Posterior cingulate gyrus (tissue), 11 donors: ENCODE data around the gene TRIM2.

ENCODE experiments used
- DNase-seq, 10 donors: peaks; one replicate each; pipeline versions ENCODE4 v3.0.0 to v3.0.0-alpha.2; 2020 to 2021; ENCODE audit warnings: mixed read lengths in 3 of 10
- intact Hi-C: fragments of 100-400 bp; cut with DNase I; formaldehyde crosslinking; loops from one replicate; pipeline ENCODE4 v1.15.1; 2023

Gene TRIM2

GRCh38 chr4:153220682-153221395 lies 16.6 kb downstream of the TRIM2 start:
- DNase-seq = no peak
- intact Hi-C loops = loop anchor here (5.0 kb wide), 2 partner anchors 36 to 69 kb away; no protein-coding TSS in a partner anchor

GRCh38 chr4:153221783-153222706 lies 17.8 kb downstream of the TRIM2 start:
- intact Hi-C loops = loop anchor here (5.0 kb wide), 2 partner anchors 35 to 70 kb away; no protein-coding TSS in a partner anchor
- peak; percentile 46 to 94 (median 64) for DNase-seq

- intact Hi-C loops = loop anchor here (5.0 kb wide), 2 partner anchors 34 to 71 kb away; no protein-coding TSS in a partner anchor
Observed at GRCh38 chr4:153222707-153223426, 18.6 kb downstream of the TRIM2 start.

GRCh38 chr4:153223427-153223801 lies 19.2 kb downstream of the TRIM2 start:
- intact Hi-C loops = loop anchor here (5.0 kb wide), 2 partner anchors 34 to 71 kb away; no protein-coding TSS in a partner anchor
- no peak for DNase-seq

More at GRCh38 chr4:153222707-153223426, 18.6 kb downstream of the TRIM2 start:
- peak; percentile 42 to 93 (median 58) for DNase-seq

GRCh38 chr4:153223930-153224329 lies 19.7 kb downstream of the TRIM2 start:
- intact Hi-C loops = loop anchor here (5.0 kb wide), 2 partner anchors 33 to 72 kb away; no protein-coding TSS in a partner anchor
- no peak for DNase-seq

GRCh38 chr4:153224474-153224873 lies 20.2 kb downstream of the TRIM2 start:
- intact Hi-C loops = loop anchor here (5.0 kb wide), 2 partner anchors 33 to 72 kb away; no protein-coding TSS in a partner anchor
- no peak for DNase-seq

- intact Hi-C loops = no loop called here
- DNase-seq = no peak
Observed at GRCh38 chr4:153227469-153228075, 23.3 kb downstream of the TRIM2 start.

- intact Hi-C loops = no loop called here
- peak in 1 of 10 donors; percentile 43 for DNase-seq
Observed at GRCh38 chr4:153228512-153229140, 24.4 kb downstream of the TRIM2 start.

GRCh38 chr4:153229545-153229944 lies 25.3 kb downstream of the TRIM2 start:
- intact Hi-C loops = no loop called here
- DNase-seq = no peak

GRCh38 chr4:153232768-153233167 lies 28.5 kb downstream of the TRIM2 start:
- no peak for DNase-seq
- intact Hi-C loops = no loop called here

GRCh38 chr4:153233761-153234371 lies 29.6 kb downstream of the TRIM2 start:
- no peak for DNase-seq
- intact Hi-C loops = no loop called here

GRCh38 chr4:153234885-153235284 lies 30.6 kb downstream of the TRIM2 start:
- DNase-seq = no peak
- intact Hi-C loops = no loop called here

- DNase-seq = no peak
- intact Hi-C loops = no loop called here
Observed at GRCh38 chr4:153238135-153238919, 34.1 kb downstream of the TRIM2 start.

GRCh38 chr4:153239409-153239808 lies 35.2 kb downstream of the TRIM2 start:
- intact Hi-C loops = no loop called here
- DNase-seq = no peak

GRCh38 chr4:153241295-153241694 lies 37.1 kb downstream of the TRIM2 start:
- intact Hi-C loops = no loop called here
- no peak for DNase-seq

- no peak for DNase-seq
- intact Hi-C loops = no loop called here
Observed at GRCh38 chr4:153241970-153242838, 38.0 kb downstream of the TRIM2 start.

GRCh38 chr4:153242839-153243324 lies 38.6 kb downstream of the TRIM2 start:
- peak in 2 of 10 donors; percentile 76 to 85 for DNase-seq
- intact Hi-C loops = no loop called here
